Heart right ventricle (tissue), 16 donors: ENCODE results near the gene SKIDA1. TPM values are rescaled to one million over a fixed set of nuclear protein-coding genes. Genes with fewer than 3 reads are reported as not detected.
"Not testable (repeated sequence)": the region's sequence is repeated elsewhere in the genome, so short reads cannot be mapped to it uniquely, and the experiment has no call there.

Experiments
- ATAC-seq, 8 donors: fragments of 200-7000 bp; cut with Tn5 transposase; one replicate each; pipeline ENCODE4 v1.9.1; 2020; ENCODE audit warnings: mild to moderate bottlenecking in 8 of 8, moderate library complexity in 8 of 8, moderate number of reproducible peaks in 1 of 8
- DNase-seq, 2 donors: peaks; one replicate each; pipeline ENCODE4 v3.0.0-alpha.2; 2020
- H3K27ac ChIP-seq, 10 donors: fragments of 200-600 bp; sonication (generic) in 2 of 10; one replicate each; pipeline versions ENCODE4 v1.5.0 to v1.8.0; 2020 to 2022; ENCODE audit warnings: mild to moderate bottlenecking in 3 of 10
- H3K27me3 ChIP-seq, 7 donors: fragments of 200-600 bp; one replicate each; pipeline ENCODE4 v1.8.0; 2021 to 2022; ENCODE audit warnings: mild to moderate bottlenecking in 2 of 7
- H3K36me3 ChIP-seq, 9 donors: fragments of 200-600 bp; sonication (generic) in 1 of 9; one replicate each; pipeline versions ENCODE4 v1.5.0 to v1.8.0; 2020 to 2022; ENCODE audit warnings: mild to moderate bottlenecking in 2 of 9
- H3K4me1 ChIP-seq, 9 donors: fragments of 200-600 bp; sonication (generic) in 1 of 9; one replicate each; pipeline versions ENCODE4 v1.5.0 to v1.8.0; 2020 to 2022; ENCODE audit warnings: mild to moderate bottlenecking in 4 of 9
- H3K4me3 ChIP-seq, 10 donors: fragments of 200-600 bp; sonication (generic) in 2 of 10; one replicate each; pipeline versions ENCODE4 v1.5.0 to v1.8.0; 2020 to 2022; ENCODE audit warnings: mild to moderate bottlenecking in 7 of 10, moderate library complexity in 2 of 10
- H3K9me3 ChIP-seq, 11 donors: fragments of 200-600 bp in 10 of 11; sonication (generic) in 2 of 11; one replicate each; pipeline versions ENCODE4 v1.5.0 to v1.8.0; 2013 to 2022; ENCODE audit warnings: mild to moderate bottlenecking in 2 of 11, control low read depth in 1 of 11, moderate library complexity in 1 of 11
- WGBS, 2 donors: extraction: QIAGEN DNeasy Blood & Tissue Kit; methylation state at CpG; one replicate each; pipeline ENCODE4 v1.1.7; 2013; ENCODE audit warnings: inconsistent platforms in 1 of 2; 5-methylcytosine and 5-hydroxymethylcytosine counted together
- intact Hi-C, 10 donors: fragments of 100-400 bp; cut with DNase I; formaldehyde crosslinking; loops; one replicate each; pipeline versions ENCODE4 v1.11.1 to v1.14.2; 2022
- polyA plus RNA-seq, 2 donors: library from polyadenylated mRNA; stranded (reverse); fragments of 200-250 nt; gene quantifications; one replicate each; pipeline ENCODE4 v1.2.3, GENCODE V29; 2013
- total RNA-seq, 10 donors: library from RNA; stranded (reverse); fragmentation: NEBNext Ultra II Directional in 3 of 10; extraction: Animal tissue kit (Norgen Biotek cat#: 25700) in 3 of 10; gene quantifications; one replicate each; pipeline versions ENCODE4 v1.2.1 to v1.2.4, GENCODE V29; 2021 to 2023
- TF ChIP-seq, protein P1 (sequence below), 9 donors: fragments of 200-600 bp; sonication (generic) in 2 of 9; IDR thresholded peaks; one replicate each; pipeline versions ENCODE4 v1.5.0 to v1.8.0; 2021 to 2022; ENCODE audit warnings: antibody characterized with exemption in 9 of 9, mild to moderate bottlenecking in 5 of 9, moderate library complexity in 1 of 9
- donor health status: Arrhythmogenic right ventricular cardiomyopathy.
- donor health status: ischemic (EF 13 %, LVEDD 7.1; RV severe dilation, severe dysfunction).
- donor health status: healthy with polysubstance abuse.
- donor health status: DM: no; HTN: yes; CAD: no.
- donor health status: DM: no; HTN: no; CAD: no.
- donor health status: ischemic (EF 25% LVEDD 6.9; RV normal size, moderate dysfunction).
- donor health status: ischemic (EF 25% LVEDD 5.7; RV mildly dilated, moderate dysfunction).
- donor health status: healthy.
- donor health status: DM: yes; HTN: yes; CAD: no.
- donor health status: Ischemic cardiomyopathy.
- donor health status: ischemic (EF 35%, LVEDD 5.7; RV mildly dilated, moderate dysfunction).
- donor health status: nonischemic (EF 11% LVEDD 7.7; RV severe dilation, severe dysfunction).
- donor health status: DM: yes; HTN: yes; CAD: no.
- donor health status: PGD.
- donor health status: ischemic (EF 29% LVEDD 5.4; RV normal size, mild dysfunction).
- donor health status: nonischemic (EF 23%, LVEDD 6.1; RV moderate dilation, normal function).

Gene SKIDA1
- total and polyA plus RNA-seq, 12 donors, result 0.23 to 6.4 (median 2.6) TPM

DNA sequence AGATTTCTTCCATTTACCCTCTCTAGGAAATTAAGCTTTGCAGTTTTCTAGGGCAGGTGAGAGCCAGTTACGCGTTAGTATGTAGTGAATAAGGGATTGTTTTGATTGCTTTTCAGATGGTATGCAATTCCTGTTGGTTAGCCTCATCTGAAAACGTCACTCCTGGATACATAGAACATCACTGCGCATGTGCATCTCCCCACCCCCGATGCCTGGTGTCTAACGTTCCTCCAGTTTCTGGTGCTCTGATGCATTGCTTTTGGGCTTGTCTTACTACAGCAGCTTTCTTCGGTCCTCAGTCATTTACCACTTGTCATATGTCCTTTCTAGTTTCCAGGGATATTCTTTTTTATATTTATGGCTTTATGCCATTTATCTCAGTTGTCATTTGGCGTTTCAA, 31.0 kb upstream of the SKIDA1 start:
- H3K27ac ChIP-seq, result no peak overlapping the region
- H3K27me3 ChIP-seq, result no peaks in the 10 kb centered on the region
- TF ChIP-seq, protein P1, sequence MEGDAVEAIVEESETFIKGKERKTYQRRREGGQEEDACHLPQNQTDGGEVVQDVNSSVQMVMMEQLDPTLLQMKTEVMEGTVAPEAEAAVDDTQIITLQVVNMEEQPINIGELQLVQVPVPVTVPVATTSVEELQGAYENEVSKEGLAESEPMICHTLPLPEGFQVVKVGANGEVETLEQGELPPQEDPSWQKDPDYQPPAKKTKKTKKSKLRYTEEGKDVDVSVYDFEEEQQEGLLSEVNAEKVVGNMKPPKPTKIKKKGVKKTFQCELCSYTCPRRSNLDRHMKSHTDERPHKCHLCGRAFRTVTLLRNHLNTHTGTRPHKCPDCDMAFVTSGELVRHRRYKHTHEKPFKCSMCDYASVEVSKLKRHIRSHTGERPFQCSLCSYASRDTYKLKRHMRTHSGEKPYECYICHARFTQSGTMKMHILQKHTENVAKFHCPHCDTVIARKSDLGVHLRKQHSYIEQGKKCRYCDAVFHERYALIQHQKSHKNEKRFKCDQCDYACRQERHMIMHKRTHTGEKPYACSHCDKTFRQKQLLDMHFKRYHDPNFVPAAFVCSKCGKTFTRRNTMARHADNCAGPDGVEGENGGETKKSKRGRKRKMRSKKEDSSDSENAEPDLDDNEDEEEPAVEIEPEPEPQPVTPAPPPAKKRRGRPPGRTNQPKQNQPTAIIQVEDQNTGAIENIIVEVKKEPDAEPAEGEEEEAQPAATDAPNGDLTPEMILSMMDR (IDR thresholded peaks at IDR 0.05), result no peak
- peaks cover 0 to 21% (median 3%) of the 10 kb centered on the region in 9 donors for H3K4me1 ChIP-seq
- no peak overlapping the region for H3K4me3 ChIP-seq
- H3K36me3 ChIP-seq, result peaks cover 0 to 100% (median 17%) of the 10 kb centered on the region in 9 donors
- DNase-seq, result no peak
- no peaks in the 10 kb centered on the region for H3K9me3 ChIP-seq
- no peak for ATAC-seq
- intact Hi-C loops, result loop anchor here in 1 of 10 donors (10.0 kb wide), 1 partner anchor 178 kb away; no protein-coding TSS in a partner anchor
- 80 to 82% methylated on average over 8 of the region's 8 CpGs for WGBS, 2 donors

DNA sequence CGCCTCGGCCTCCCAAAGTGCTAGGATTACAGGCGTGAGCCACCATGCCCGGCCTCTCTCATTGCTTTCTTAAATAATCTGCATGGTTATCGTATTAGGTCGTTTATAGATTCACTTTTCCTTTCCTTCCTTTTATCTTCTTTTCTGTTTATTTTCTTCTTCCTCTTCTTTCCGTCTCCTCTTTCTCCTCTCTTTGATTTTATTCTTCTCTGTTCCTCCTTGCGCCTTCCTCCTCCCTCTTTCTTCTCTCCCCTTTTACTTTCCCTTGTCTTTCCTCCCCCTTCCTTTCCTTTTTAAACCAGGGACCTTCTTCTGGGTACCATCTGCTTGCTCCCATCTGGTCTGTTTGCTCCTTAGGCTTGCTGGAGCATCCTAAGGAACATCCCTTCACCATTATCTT, 27.2 kb upstream of the SKIDA1 start:
- no peaks in the 10 kb centered on the region for H3K9me3 ChIP-seq
- H3K4me1 ChIP-seq, result peaks cover 0 to 32% (median 8%) of the 10 kb centered on the region in 9 donors
- TF ChIP-seq, protein P1 (IDR thresholded peaks at IDR 0.05), result no peak
- ATAC-seq (no peak), DNase-seq (no peak)
- H3K27ac ChIP-seq, result no peak overlapping the region
- no peak overlapping the region for H3K4me3 ChIP-seq
- H3K36me3 ChIP-seq, result peaks cover 0 to 99% (median 8%) of the 10 kb centered on the region in 9 donors
- intact Hi-C loops, result loop anchor here in 1 of 10 donors (10.0 kb wide), 1 partner anchor 182 kb away; no protein-coding TSS in a partner anchor
- 92 to 95% methylated on average over 8 of the region's 8 CpGs for WGBS, 2 donors
- no peaks in the 10 kb centered on the region for H3K27me3 ChIP-seq

DNA sequence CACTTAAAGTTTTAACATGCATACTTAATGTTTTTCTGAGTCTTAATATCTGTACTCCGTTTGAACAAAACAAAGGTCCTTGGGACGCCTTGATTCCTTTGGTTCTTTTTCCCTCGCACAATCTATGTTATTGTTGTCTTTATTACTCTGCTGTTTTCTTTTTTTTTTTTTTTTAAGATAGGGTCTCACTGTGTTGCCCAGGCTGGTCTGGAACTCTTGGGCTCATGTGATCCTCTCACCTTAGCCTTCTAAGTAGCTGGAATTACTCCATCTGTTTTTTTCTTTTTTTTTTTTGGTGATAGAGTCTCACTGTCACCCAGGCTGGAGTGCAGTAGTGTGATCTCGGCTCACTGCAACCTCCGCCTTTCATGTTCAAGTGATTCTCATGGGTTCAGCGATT, 21.8 kb upstream of the SKIDA1 start:
- intact Hi-C loops, result loop anchor here in 1 of 10 donors (10.0 kb wide), 1 partner anchor 188 kb away; no protein-coding TSS in a partner anchor
- H3K4me1 ChIP-seq, result peaks cover 0 to 24% (median 8%) of the 10 kb centered on the region in 9 donors
- TF ChIP-seq, protein P1 (IDR thresholded peaks at IDR 0.05), result no peak
- ATAC-seq, result no peak
- WGBS, 2 donors, result 92 to 94% methylated on average over 6 of the region's 6 CpGs
- H3K27ac ChIP-seq, result no peak overlapping the region
- no peak overlapping the region for H3K4me3 ChIP-seq
- no peaks in the 10 kb centered on the region for H3K27me3 ChIP-seq
- no peaks in the 10 kb centered on the region for H3K9me3 ChIP-seq
- peaks cover 0 to 99% (median 30%) of the 10 kb centered on the region in 9 donors for H3K36me3 ChIP-seq
- DNase-seq, result no peak

DNA sequence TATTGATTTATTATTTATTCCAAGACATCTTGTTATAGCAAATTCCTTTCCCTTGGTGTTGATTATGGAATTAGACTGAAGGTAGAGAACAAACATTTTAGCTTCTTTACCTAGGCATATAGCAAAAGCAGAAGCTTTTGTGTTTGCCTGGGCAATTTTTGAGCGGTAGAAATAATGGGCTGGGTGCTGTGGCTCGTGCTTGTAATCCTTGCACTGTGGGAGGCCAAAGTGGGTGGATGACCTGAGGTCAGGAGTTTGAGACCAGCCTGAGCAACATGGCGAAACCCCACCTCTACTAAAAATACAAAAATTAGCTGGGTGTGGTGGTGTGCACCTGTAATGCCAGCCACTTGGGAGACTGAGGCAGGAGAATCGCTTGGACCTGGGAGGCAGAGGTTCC, 15.2 kb upstream of the SKIDA1 start:
- not testable (repeated sequence) for ATAC-seq, H3K4me3 ChIP-seq, H3K27ac ChIP-seq, DNase-seq, H3K27me3 ChIP-seq, H3K9me3 ChIP-seq
- intact Hi-C loops, result loop anchor here in 1 of 10 donors (10.0 kb wide), 1 partner anchor 194 kb away; no protein-coding TSS in a partner anchor
- Histone ChIP-seq H3K36me3 (peaks cover 0 to 95% (median 57%) of the 10 kb centered on the region in 9 donors), H3K4me1 (peaks cover 0 to 11% (median 7%) of the 10 kb centered on the region in 9 donors)
- 97% methylated on average over 4 of the region's 4 CpGs for WGBS, 2 donors

DNA sequence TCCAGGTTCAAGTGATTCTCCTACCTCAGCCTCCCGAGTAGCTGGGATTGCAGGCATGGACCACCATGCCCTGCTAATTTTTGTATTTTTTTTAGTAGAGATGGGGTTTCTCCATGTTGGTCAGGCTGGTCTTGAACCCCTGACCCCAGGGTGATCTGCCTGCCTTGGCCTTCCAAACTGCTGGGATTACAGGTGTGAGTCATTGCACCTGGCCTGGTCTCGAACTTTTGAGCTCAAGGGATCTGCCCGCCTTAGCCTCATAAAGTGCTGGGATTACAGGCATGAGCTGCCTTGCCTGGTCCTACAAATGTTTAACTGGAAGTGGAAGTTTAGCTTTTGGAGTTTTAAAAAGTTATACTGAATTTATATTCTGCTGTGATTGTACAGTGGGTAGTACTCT, 11.4 kb upstream of the SKIDA1 start:
- ATAC-seq, result no peak
- no peak for DNase-seq
- Histone ChIP-seq H3K27me3 (no peaks in the 10 kb centered on the region), H3K36me3 (peaks cover 0 to 57% (median 37%) of the 10 kb centered on the region in 9 donors), H3K9me3 (no peaks in the 10 kb centered on the region), H3K4me3 (no peak overlapping the region), H3K4me1 (peaks cover 0 to 30% (median 27%) of the 10 kb centered on the region in 9 donors), H3K27ac (no peak overlapping the region)
- TF ChIP-seq, protein P1 (IDR thresholded peaks at IDR 0.05), result no peak
- intact Hi-C loops, result loop anchor here in 3 of 10 donors (5.0 to 10.0 kb wide), 3 partner anchors 40 to 718 kb away; no protein-coding TSS in a partner anchor
- 91% methylated on average over 3 of the region's 3 CpGs for WGBS, 2 donors

DNA sequence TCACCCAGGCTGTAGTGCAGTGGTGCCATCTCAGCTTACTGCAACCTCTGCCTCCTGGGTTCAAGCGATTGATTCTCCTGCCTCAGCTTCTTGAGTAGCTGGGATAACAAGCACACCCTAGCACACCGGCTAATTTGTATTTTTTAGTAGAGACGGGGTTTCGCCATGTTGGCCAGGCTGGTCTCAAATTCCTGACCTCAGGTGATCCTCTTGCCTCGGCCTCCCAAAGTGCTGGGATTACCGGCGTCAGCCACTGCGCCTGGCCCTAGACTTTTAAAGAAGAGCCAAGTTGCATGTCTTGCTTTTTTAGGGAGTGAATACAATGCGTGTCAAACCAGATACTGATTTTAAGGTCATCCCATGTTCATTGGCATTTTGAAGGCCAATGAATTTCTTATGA, 10.5 kb upstream of the SKIDA1 start:
- Histone ChIP-seq H3K36me3 (peaks cover 0 to 48% (median 34%) of the 10 kb centered on the region in 9 donors), H3K27ac (peak overlapping the region in 6 of 10 donors; percentile 94 to 99 (median 98)), H3K4me3 (peak overlapping the region in 3 of 10 donors; percentile 74 to 81 (median 80)), H3K4me1 (peaks cover 0 to 35% (median 27%) of the 10 kb centered on the region in 9 donors)
- H3K27me3 ChIP-seq, H3K9me3 ChIP-seq, DNase-seq, ATAC-seq: not testable (repeated sequence)
- 61 to 71% methylated on average over 9 of the region's 9 CpGs for WGBS, 2 donors
- intact Hi-C loops, result loop anchor here in 3 of 10 donors (5.0 to 10.0 kb wide), 3 partner anchors 39 to 719 kb away; no protein-coding TSS in a partner anchor
